NAMALWA (cell line): ENCODE results near the gene CDH19.
A peak's percentile ranks its signal among the peaks of the same experiment; 100 is the strongest.

ENCODE experiments used
- DNase-seq: peaks from one replicate; pipeline ENCODE4 v3.0.0-alpha.2; 2015; ENCODE audit warnings: low spot score

Gene CDH19, protein sequence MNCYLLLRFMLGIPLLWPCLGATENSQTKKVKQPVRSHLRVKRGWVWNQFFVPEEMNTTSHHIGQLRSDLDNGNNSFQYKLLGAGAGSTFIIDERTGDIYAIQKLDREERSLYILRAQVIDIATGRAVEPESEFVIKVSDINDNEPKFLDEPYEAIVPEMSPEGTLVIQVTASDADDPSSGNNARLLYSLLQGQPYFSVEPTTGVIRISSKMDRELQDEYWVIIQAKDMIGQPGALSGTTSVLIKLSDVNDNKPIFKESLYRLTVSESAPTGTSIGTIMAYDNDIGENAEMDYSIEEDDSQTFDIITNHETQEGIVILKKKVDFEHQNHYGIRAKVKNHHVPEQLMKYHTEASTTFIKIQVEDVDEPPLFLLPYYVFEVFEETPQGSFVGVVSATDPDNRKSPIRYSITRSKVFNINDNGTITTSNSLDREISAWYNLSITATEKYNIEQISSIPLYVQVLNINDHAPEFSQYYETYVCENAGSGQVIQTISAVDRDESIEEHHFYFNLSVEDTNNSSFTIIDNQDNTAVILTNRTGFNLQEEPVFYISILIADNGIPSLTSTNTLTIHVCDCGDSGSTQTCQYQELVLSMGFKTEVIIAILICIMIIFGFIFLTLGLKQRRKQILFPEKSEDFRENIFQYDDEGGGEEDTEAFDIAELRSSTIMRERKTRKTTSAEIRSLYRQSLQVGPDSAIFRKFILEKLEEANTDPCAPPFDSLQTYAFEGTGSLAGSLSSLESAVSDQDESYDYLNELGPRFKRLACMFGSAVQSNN

DNA sequence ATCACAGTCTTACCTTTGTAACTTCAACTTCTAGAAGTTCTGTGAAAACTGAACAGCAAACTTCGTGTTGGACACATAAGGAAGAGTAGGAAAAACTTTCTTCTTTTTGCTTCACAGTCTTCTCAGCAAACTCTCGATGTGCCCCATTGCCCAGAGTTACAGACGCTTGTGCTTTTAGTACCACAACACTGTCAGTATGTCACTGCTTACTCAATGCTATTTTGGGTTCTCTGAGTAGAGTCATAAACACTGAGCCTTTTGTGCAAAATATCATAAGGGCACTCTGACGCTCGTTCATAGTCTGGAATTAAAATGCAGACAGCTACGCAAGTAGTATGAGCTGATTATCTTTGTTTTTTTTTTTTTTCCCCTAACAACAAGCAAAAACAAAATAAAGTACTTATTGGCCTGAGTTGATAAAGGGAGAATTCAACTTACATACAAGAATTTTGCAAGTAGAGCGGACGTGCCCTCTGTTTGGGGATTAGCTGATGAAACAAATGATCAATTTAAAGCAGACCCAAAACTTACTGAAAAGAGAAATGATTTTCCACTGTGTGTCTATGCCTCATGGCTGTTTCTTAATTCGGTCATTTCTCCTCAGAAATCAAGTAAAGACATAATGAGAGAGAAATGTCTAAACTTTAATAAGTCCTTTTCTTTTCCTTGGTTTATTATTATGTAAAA lies at the start of gene CDH19:
Gene CDH19 (minus strand): TSS at position 150 of the 687 bp plus-strand sequence. CDS start 31,886 bp downstream, outside the sequence.
- no peak for DNase-seq

DNA sequence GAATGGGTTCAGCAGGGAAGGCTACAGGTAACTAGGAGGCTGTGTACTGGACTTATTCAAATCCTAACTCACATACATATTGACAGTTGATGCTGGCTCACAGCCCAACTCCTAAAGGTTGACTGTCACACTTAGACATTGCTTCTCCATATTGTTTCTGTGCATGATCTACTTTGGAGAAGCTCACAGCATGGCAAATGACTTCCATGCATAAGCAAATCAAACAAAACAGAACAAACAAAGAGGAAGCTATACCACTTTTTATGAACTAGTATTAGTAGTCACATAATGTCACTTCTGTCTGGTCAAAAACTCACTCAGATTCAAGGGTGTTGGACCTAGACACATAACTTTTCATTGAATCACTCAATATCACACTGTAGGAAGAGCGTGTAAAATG lies 43.8 kb upstream of the CDH19 start:
- DNase-seq = no peak

DNA sequence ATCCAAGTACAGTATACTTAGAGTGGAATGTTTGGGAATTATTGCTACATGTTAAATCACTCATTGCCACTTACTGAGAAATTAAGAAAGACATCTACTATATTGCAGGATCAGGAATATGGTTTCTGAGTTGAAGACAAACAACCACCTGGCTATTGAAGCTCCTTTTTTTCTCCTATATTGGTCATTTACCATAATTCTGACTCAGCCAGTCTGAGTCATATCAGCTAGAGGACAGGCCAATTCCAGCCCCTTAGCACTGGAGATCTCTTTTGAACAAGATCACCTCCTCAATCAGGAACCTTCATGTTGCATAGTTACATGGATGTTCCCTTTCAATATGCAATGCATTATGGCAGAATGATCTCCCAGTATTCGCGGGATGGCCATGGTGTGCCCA lies 42.7 kb upstream of the CDH19 start:
- no peak for DNase-seq

DNA sequence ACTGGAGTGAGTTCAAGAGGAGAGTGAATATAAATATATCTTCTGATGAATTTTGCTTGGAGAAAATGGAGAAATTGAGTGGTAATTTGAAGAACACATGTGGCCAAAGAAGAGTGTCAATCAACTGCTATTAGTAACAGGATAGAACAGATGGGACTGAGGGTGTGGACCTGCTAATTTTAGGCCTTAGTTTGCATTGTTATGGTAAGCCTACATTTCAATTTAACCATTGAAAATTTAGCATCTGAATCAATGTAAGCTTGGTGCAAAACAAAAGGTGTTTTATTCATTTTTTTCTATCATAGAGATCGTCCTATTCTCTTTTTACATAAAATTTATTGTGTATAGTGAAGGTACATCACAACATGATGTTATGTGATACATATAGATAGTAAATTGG lies 42.1 kb upstream of the CDH19 start:
- DNase-seq = no peak

DNA sequence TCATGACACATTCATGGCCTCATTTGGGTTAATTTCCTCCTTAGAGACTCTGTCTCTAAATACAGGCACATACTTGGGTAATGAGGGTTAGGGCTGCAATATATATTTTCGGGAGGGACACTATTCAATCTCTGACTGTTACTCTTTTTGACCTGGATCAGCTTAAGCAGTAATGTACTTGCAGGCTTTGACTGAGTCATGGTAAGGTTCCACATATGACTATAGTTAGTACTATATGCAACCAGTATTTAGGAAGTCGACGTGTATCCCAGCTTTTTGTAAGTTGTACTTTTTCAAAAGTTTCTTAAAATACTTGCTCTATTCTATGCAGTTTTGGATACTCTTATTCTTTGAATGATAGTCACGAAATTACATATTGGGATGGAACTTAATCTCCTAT lies 37.2 kb upstream of the CDH19 start:
- no peak for DNase-seq

DNA sequence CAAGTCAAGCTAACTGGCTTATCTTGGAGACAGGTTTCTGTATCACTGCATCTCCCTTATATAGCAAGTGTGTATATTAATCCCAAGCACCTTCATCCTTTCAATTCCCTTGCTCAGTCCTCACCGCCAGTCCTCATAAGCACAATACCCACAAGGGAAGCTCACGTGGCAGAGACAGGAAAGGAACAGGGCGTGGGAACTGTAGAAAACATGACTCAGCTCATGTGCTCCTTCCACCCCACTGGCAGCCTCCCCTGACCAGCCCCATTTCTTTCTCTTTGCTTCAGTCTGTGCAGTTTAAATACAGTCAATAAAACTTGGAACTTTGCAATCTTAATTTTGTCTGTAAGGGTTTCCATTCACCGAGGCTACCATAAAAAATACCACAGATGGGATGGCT lies 36.5 kb upstream of the CDH19 start:
- DNase-seq = no peak

DNA sequence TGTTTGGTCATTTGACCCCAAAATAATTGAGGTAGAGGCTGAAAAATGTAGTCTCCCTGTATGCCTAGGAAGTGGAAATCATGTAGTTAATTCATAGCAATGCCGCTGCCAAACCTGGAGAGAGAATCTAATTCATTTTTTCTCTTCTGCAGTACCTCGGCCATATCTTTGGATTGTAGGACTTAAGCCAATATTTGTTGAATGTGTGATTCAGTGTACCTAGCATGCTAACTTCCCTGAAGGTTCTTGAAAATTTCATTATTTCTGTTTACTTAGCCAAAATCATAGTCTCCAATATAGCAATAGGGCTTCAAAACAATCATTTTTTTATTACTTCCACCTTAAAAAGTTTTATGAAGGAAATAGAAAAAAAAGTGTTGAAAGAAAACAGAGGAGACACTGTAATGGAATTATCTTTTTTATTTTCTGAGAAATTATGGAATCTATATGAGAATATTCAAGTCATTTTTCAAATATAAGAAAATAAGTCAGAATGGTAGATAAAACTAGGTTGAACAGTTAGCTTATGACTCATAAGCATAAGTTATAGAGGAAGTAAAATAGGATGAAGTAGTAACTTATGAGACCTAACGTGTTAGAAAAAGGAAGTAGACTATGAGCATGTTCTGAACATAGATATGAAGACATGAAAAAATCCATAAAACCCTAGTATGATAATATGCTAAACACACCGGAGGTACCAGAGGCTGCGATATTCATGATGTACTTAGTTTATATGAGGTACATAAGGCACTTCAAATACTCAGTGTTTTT lies 35.2 kb upstream of the CDH19 start:
- no peak for DNase-seq

DNA sequence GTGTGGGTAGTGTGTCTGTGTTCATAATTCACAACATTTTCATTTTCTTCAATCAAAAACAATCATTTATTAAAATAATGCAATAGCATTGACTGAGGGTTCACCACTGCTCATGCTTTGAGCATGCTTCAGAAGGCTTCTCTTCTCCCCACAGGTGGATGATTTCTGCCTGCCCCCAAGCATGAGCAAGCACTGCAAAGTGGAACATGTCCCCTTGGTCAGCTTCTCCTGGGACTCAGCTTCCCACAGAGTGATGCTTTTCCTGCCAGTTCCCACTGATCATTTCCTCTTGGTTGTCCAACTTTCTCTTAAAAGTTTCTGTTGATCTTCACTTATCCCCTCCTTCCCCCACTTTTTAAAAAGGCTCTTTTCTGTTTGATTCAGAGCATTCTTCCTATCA lies 31.5 kb upstream of the CDH19 start:
- no peak for DNase-seq

DNA sequence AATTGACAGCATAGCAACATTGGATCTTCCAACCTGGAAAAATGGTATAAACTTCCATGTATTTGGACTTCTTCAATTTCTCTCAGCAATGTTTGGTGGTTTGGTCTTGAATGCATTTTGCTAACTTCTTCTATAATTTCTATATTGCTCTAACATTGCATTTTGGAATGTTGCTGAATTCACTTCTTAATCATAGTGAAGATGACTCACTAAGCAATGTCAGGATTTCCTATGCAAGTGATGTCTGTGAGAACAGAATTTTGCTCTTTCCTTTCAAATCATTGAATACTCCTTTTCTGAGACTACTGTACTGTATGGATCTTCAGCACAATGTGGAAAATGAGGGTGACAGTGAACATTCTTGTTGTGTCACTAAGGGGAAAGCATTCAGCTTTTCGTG lies 28.9 kb upstream of the CDH19 start:
- no peak for DNase-seq

DNA sequence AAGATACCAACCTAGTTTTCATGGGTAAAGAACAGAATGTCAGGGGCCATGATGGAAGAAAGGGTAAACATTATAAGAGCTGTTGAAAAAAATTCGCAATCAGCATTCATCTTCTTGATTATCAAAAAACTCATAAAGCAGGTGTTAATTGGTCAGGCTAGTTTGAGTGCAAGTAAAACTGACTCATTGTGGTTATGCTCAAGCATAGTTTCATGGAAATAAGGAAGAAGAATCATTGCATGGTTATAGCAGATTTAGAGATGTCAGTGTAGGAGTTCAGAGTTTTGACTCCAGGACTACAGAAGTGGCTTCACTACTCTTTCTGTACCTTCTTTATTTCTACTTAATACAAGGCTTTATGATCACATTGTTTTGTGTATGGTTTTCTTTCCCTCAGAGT lies 26.9 kb upstream of the CDH19 start:
- no peak for DNase-seq

DNA sequence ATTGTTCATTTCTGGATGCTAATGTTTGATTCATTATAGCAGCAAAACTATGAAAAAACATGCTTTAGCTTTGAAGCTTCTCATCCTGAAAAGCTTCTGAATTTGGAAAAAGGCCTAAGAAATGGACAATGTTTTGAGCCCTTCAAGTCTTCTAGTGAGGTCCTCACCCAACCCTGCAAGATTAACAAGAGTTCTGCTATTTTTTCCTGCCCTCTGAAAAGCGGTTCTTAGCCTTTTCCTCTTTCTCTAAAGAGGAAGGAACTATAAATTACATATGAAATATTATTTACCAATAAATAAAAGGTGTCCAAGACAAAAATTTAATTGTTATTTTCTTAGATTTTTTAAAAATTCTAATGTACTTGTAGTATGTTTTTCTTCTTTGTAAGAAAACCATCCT lies 19.9 kb upstream of the CDH19 start:
- DNase-seq = no peak

DNA sequence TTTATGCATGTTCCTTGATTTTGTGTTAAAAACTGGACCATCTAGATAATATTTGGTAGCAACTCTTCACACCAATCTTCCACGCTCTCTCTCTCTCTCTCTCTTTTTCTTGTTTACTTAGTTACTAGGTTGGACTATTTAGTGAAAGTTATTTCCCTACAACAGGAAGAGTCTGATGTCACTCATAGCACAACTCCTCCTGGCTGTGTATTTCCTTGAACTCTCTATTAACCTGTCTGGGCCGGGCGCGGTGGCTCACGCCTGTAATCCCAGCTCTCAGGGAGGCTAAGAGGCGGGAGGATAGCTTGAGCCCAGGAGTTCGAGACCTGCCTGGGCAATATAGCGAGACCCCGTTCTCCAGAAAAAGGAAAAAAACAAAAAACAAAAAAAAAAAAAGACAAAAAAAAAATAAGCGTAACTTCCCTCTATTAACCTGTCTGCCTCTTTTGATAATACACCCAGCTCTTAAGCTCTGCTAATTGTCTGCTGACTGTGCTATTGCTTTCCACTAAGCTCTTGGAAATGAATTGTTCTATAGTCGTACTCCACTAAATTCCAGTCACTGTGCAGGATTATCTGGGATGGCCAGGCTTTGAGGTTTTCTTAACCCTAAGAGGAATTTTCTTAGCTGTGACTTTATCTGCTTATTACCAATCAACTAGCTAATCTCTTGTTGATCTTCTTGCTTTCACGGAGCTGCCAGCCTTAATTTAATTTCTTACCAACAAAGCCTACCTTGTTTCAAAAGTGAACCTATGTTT lies 18.1 kb upstream of the CDH19 start:
- DNase-seq = no peak

DNA sequence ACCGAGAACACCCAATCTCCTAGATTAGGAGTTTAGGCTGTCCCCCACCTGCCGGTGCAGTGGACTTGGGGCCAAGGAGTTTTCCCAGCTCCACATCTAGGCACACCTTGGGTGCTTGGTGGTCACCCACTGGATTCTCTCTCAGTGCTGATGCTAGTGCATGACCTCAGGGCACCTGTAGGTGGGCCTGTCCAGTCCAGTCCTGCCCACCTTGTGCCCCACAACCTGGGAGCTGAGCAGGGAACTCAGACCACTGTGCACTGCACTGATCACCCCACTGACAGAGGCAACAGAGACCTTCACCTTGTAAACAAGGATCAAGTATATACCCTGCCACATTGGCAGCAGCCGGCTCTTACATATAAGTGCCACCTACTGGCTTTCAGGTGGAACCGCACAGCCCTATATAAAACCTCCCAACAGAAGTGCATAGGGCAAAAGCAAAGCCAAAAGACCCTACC lies 12.7 kb upstream of the CDH19 start:
- DNase-seq = peak; percentile 38

DNA sequence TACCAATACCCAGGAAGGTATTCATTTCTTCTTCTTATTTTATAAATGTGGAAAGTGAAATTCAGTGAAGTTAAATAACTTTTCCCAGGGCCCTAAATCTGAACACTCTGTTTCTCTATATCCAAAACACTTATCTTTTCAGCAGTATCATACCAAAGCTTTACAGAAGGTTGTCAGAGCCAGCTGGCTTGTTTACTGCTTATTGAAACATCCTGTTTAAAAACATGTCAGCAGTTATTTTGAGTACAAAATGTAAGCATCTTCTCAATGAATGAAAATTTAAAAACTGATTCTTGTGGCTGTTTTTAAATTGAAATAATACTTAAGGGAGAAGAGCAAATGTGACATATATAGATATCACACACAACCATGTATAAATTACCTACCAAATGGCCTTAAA lies 11.3 kb upstream of the CDH19 start:
- no peak for DNase-seq

DNA sequence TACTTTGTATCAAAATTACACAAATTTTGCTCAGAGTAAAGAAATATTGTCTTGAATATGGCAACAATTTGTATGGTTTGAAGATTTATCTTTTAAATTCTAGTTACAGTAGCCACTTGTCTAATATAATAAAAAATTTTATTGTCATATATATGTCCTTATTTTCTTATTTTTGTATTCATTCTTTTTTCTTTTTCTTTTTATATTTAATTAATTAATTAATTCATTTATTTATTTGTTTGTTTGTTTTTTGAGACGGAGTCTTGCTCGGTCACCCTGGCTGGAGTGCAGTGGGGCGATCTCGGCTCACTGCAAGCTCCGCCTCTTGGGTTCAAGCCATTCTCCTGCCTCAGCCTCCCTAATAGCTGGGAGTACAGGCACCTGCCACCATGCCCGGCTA lies 3.7 kb upstream of the CDH19 start:
- DNase-seq = no peak

DNA sequence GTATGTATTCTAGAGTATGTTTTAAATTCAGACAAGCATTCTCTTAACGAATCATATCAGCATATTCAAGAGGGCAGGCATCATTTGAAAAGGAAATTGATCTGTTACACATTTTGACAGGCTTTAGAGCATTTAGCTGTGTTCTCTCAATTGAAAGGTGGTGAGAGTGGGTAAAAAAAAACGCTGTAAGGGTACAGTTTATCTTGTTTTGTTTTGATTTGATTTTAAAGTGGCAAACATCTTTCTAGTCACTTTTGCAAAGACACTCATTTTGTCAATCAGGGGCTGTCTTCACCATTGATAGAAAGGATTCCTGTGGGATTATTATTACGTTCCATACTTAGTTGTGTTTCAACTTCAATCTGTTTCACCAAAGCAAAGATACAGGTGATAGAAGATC lies 2.2 kb downstream of the CDH19 start:
- no peak for DNase-seq

DNA sequence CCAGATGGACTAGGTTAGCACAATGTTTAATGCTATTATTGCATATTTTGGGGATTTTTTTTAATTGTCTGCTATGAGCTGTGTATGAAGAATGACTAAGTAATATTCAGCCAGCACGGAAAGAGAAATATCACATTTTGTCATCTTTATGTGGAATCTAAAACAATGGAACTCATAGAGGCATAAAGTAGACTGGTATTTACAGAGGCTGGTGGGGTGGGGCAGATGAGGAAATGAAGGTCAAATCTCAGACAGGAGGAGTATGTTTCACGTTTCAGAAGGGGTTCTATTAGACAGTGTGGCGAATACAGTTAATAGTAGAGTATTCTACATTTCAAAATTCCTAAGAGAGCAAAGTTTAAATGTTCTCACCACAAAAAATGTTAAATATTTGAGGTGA lies 4.7 kb downstream of the CDH19 start:
- no peak for DNase-seq

DNA sequence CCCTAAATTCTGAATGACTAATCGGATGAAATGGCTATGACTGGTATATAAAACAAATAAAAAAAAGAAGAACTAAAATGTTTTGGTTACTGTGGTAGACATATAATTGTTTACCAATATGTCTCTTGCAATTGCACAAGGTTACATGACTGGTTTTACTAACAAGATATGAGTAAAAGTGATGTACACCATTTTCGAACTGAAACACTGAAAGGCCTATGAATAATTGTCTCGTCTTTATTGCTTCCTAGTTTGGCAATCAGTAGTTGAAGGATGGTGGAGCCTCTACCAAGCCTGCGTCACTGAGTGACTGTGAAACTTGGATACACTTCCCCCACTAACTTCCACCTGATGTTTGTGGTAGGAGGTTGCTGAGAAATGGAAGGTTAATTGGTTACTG lies 16.5 kb downstream of the CDH19 start:
- no peak for DNase-seq

DNA sequence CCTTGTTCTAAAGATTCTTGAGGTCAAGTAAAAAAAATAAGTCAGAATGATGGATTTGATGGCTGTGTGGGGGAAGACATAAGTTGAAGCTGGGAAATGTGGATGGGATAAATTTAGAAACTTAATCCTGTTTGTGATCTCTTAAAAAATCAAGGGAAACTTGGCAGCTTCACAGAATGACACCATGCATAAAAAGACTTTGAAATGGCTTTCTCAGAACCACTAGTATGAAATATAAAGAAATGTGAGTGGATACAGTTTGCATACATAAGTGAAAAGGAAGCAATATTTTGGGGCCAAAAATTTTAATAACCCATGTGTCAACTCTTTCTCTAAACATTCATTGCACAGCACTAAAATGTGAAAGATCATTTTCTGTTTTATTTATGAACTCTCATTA lies 21.7 kb downstream of the CDH19 start:
- no peak for DNase-seq

DNA sequence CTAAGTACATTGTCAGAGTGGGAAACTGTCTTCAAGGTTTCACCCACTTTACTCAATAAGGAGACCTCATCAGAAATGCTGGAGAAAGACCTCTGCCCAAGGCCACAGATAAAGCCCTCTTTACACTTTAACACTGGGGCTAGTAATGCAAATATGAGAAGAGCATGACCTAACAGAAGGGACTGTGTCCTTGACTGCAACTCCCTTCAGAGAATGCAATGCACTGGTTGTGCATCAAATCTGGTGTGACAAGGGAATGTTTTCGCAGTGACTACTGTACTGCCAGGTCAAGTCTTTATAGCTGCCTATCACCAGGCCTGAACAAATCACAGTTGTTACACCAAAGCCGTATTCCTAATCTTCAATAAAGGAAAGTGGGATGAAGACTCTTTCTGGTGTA lies 28.6 kb downstream of the CDH19 start:
- no peak for DNase-seq

DNA sequence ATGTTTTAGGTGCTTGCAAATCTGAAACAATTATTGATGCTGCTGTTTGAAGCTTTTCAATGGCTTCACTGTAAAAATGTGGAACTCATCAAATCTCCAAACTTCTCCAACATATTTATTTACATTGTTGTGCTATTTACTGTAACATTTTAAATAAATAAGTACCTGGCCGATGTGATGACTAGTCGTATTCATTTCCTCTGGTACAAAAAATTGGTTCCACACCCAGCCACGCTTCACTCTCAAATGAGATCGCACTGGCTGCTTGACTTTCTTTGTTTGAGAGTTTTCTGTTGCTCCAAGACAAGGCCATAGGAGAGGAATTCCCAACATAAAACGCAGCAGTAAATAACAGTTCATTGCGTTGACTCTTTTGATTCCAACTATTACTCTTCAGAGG lies 32.0 kb downstream of the CDH19 start:
- no peak for DNase-seq
